HT1080 (cell line): ENCODE measurements around the gene TCF19. TPM values are rescaled to one million over a fixed set of nuclear protein-coding genes. Genes with fewer than 3 reads are reported as not detected.
"Not testable (repeated sequence)": the region's sequence is repeated elsewhere in the genome, so short reads cannot be mapped to it uniquely, and the experiment has no call there.

Source experiments
- DNase-seq: peaks from one replicate; pipeline ENCODE4 v3.0.0-alpha.2; 2015; ENCODE audit warnings: low read depth
- total RNA-seq: library from RNA; depleted of rRNA; stranded (reverse); fragments of >200 nt; shearing (Covaris generic); gene quantifications from 2 replicates; pipeline ENCODE4 v1.2.3, GENCODE V29; 2014

Gene TCF19
- total RNA-seq, 1 experiment from 2014 or later = 101 TPM

DNA sequence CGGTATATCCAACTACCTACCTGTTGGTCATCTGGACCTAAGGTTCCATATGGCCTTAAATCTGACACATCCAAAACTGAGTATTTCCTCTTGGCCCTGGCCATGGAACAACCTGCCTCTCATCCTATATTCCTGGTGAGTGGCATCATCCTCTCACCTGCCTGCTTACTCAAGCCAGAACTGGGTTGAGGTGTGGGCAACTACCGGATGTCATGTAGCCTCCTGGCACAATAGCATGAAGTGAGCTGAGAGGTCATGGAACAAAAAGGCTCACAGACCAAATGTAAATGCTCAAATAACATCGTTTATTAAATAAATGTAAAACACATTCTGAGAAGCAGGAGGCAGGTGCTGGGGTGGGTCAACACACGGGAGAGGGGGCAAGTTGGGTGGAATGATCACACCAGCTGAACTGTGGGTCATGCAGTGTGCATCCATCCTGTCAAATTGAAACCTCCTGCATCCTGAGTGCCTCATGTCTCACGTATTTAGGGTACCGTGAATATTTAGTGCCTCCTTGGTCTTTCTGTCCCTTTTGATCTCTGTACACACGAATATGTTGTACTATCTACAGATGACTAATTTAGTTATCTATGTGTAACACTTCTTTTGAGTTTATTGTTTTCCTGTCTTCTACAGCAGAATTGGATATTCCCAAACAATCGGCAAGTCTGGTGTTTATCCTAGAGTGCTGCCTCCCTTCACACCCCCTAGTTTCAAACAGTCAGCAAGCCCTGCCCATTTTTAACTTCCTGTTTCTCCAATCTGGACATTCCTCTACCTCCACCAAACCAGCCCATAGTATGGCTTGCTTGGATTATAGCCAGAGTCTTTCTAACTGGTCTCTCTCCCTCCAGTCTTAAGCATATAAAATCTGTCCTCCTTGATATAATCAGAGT, 20.0 kb downstream of the TCF19 start:
- DNase-seq = no peak

DNA sequence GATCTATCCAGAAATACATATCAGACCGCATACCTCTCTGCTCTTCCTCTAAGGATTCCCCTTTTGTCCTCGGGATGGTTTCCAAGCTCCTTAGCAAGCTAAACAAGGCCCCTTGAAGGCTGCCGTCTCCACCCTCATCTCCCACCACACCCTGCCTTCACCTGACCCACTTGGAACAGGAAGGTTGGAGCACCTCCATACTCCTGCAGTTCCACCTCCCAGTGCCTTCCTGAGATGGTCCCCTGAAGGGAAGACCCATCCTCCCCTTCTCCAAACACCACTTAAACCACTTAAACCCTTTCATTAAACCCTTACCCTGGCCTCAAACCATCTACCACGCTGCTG, 20.6 kb downstream of the TCF19 start:
- DNase-seq = no peak

DNA sequence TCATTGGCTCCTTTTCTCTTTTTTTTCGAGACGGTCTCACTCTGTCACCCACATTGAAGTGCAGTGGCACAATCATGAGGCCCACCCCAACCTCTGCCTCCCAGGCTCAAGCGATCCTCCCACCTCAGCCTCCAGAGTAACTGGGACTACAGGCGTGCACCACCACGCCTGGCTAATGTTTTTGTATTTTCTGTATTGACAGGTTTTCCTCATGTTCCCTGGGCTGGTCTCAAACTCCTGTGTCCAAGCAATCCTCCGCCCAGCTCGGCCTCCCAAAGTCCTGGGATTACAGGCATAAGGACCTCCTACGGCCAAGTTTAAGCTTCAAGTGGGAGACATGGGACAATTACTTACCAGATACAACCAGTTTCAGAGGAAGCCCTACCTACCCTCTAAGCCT, 21.5 kb downstream of the TCF19 start:
- no peak for DNase-seq

DNA sequence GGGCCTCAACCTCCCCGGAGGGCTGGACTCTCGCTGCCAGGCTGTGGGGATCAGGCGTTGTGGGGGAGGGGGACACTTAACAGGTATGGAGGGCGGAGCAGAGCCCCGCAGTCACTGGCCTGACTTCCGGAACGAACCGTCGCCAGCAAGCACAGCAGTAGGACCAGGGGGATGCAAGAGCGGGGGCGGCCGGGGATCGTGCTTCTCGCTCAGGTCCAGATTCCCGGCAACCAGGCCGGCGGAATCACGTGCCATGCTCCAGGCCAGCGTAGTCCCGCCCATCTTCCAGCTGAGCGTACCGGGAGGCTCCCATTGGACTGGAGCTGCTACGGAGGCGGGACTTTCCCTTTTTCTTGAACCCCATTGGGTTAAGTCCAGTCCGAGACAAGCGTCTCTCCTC, 22.1 kb downstream of the TCF19 start:
- peak; percentile 92 for DNase-seq

DNA sequence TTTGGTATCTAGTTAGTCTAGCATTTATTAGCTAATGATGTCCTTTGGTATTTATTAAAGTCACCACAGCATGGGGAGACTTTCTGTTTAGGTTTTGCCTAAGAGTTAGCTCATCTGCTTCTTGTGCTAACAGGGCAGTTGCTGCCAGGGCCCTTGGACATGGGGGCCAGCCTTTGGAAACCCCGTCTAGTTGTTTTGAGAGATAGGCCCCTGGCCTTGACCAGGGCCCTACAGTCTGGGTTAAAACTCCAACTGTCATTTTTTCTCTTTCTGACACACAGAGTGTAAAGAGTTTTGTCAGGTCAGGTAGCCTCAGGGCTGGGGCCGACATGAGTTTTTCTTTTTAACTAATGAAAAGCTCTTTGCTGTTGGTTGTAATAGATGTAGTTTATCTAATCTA, 24.9 kb downstream of the TCF19 start:
- DNase-seq = not testable (repeated sequence)

DNA sequence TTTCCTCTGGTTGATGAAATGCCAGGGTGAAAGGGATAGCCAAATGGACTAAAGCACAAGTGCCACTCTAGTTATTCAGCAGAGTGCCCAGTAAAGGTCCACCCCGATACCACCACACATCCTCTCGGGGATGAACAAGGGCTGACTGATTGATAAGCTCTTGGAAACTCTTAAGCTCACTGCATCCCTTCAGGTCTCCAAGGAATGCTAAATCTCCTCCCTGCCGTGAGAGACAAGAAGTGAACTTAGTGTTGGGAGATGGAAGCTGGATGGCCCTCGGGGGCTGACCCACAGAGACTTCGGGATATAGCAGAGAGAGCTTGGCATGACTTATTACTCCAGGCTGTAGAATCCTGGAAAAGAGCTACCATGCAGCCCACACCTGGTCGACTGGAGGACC, 25.5 kb downstream of the TCF19 start:
- not testable (repeated sequence) for DNase-seq

DNA sequence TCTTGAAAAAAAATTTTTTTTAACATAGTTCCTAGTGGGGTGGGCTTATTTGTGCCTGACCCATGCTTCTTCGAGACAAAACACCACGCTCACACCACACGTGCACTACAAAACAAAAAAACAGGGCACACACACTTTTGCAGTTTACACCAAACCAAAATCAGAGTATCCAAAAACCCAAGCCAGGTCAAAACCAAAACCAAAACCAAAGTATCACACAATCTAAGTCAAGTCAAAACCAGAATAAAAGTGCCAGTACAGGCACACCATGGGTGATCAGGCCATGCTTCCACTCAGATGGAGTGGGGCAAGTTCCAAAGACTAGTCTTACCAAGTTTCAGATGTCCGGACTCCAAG, 27.3 kb downstream of the TCF19 start:
- not testable (repeated sequence) for DNase-seq

DNA sequence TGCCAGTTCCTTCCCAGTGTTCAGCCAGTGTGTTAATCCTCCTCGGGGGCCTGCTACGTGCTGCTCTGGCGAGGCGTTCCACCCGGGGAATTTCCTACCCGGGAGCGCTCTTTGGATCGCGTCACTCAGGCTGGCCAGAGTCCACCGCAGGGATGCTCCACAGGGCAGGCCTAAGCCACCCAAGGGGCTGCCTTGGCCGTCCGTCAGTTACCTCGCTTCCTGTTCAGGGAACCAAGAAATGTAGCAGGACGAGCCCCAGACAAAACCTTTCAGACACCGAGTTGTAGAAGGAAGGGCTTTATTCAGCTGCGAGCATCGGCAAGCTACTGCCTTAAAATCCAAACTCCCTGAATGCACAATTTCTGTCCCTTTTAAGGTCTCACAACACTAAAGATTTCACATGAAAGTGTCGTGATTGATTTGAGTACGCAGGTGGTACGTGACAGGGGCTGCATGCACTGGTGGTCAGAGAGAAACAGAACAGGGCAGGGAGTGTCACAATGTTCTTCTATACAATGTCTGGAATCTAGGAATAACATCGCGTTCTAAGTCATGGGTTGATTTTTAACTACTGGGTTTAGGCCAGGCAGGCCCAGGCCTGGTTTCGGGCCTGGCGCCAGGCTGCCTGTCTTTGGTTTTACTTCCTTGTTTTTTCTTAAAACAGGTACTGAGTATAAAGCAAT, 27.8 kb downstream of the TCF19 start:
- DNase-seq = no peak

DNA sequence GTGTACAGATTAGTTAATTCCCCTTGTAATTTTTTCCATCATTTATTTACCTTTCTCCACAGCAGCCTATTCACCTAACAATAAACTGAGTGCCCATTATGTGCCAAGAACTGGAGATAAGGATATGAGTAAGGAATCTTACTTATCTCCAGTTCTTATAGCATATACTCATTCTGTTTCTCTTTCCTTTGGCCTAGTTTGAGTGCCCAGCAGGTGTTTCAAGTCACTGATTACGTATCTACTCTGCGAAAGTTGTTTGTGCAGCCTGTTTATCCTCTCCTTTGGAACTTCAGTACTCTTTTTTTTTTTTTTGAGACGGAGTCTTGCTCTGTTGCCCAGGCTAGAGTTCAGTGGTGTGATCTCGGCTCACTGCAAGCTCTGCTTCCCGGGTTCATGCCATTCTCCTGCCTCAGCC, 29.4 kb downstream of the TCF19 start:
- DNase-seq = no peak

DNA sequence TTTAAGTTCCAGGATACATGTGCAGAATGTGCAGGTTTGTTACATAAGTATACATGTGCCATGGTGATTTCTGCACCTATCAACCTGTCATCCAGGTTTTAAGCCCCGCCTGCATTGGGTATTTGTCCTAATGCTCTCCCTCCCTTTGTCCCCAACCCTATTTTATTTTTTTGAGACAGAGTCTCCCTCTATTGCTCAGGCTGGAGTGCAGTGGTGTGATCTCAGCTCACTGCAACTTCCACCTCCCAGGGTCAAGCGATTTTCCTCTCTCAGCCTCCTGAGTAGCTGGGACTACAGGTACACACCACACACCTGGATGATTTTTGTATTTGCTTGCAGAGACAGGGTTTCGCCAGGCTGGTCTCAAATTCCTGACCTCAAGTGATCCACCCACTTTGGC, 30.8 kb downstream of the TCF19 start:
- not testable (repeated sequence) for DNase-seq

DNA sequence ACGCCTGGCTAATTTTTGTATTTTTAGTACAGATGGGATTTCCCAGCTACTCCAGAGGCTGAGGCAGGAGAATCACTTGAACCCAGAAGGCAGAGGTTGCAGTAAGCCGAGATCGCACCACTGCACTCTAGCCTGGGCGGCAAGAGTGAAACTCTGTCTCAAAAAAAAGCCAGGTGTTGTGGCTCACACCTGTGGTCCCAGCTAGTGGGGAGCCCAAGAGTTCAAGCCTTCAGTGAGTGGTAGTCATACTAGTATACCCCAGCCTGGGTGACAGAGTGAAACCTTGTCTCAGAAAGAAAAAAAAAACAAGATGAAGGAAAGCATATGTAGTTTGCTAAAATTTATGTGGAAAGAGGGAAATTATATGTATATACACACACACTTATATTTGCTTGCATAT, 32.1 kb downstream of the TCF19 start:
- DNase-seq = no peak

DNA sequence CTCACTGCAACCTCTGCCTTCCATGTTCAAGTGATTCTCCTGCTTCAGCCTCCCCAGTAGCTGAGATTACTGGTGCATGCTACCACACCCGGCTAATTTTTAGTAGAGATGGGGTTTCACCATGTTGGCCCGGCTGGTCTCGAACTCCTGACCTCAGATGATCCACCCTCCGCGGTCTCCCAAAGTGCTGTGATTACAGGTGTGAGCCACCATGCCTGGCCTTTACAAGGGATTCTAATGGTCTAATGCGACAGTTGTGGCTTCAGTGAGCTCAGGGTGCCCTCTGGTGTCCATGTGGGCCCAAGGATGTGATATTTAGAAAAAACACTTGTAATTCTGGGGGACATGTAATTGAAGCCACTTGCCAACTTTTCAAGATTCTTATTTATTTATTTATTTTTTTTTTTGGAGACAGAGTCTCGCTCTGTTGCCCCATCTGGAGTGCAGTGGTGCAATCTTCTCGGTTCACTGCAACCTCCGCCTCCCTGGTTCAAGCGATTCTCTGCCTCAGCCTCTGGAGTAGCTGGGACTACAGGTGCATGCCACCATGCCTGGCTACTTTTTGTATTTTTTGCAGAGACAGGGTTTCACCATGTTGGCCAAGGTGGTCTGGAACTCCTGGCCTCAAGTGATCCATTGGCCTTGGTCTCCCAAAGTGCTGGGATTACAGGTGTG, 34.2 kb downstream of the TCF19 start:
- peak; percentile 71 for DNase-seq

DNA sequence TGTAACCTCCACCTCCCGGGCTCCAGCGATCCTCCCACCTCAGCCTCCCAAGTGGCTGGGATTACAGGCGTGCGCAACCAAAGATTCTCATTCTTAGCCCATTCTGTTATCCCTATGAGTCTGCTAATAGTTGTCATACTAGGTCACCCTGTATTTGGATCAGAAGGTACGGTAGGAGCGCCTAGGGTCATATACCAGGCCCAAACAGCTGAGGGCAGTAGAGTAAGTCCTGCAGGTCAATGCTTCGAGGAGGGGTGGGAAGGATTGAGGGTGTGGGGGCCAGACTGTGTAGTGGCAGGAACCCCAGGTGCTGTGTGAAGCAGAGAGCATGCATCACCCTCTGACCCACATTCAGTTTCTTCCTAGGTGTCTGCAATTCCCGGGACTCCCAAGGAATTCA, 34.8 kb downstream of the TCF19 start:
- DNase-seq = no peak

DNA sequence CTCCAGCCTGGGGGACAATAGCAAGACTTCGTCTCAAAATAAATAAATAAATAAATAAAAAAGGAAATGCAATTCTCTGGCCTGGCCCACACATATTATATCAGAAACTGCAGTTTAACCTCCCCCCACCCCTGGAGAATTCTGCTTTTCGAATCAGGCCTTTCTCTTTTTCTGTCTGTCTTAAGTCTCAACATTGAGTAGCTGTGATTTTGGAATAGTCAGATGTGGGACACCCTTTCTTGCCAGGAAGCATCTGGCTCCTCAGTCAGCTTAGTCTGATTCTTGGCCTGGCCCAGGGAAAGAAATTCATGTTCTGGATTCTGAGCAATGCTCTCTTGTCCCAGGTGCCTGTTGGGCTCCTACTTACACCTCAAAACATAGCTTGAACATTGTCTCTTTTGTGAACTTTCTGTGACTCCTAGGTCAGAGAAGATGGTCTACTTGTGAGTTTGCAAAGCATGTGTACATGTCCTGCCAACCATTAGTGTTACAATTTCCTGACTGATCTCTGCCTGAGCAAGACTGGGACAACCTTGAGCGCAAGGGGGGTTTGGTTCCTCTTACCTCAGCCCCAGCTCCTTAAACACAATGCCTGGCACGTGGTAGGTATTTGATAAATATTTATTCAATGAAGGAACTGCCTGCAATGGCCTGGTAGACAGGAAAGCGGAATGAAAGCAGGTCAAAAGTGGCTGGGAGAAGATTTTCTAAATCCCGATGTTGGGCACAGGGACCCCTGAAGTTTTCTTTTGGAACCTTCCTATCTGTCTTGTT, 35.9 kb downstream of the TCF19 start:
- no peak for DNase-seq

DNA sequence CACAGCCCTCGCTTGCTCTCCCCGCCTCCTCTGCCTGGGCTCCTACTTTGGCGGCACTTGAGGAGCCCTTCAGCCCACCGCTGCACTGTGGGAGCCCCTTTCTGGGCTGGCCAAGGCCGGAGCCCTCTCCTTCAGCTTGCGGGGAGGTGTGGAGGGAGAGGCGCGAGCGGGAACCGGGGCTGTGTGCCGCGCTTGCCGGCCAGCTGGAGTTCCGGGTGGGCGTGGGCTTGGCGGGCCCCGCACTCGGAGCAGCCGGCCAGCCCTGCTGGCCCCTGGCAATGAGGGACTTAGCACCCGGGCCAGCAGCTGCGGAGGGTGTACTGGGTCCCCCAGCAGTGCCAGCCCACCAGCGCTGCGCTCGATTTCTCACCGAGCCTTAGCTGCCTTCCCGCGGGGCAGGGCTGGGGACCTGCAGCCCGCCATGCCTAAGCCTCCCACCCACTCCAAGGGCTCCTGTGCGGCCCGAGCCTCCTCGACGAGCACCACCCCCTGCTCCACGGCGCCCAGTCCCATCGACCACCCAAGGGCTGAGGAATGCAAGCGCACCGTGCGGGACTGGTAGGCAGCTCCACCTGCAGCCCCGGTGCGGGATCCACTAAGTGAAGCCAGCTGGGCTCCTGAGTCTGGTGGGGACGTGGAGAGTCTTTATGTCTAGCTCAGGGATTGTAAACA, 37.1 kb downstream of the TCF19 start:
- DNase-seq = not testable (repeated sequence)

DNA sequence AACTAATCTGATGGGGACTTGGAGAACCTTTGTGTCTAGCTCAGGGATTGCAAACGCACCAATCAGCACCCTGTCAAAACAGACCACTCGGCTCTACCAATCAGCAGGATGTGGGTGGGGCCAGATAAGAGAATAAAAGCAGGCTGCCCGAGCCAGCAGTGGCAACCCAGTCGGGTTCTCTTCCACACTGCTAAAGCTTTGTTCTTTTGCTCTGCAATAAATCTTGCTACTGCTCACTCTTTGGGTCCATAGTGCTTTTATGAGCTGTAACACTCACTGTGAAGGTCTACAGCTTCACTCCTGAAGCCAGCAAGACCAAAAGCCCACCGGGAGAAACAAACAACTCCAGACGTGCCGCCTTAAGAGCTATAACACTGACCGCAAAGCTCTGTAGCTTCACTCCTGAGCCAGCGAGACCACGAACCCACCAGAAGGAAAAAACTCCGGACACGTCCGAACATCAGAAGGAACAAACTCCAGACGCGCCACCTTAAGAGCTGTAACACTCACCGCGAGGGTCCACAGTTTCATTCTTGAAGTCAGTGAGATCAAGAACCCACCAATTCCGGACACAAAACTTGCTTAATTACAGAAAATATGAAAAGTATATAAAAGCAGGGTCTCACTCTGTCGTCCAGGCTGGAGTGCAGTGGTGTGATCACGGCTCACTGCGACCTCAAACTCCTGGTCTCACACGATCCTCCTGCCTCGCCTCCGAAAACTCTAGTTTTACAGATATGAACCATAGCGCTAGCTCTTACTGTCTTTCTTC, 38.0 kb downstream of the TCF19 start:
- peak; percentile 25 for DNase-seq

DNA sequence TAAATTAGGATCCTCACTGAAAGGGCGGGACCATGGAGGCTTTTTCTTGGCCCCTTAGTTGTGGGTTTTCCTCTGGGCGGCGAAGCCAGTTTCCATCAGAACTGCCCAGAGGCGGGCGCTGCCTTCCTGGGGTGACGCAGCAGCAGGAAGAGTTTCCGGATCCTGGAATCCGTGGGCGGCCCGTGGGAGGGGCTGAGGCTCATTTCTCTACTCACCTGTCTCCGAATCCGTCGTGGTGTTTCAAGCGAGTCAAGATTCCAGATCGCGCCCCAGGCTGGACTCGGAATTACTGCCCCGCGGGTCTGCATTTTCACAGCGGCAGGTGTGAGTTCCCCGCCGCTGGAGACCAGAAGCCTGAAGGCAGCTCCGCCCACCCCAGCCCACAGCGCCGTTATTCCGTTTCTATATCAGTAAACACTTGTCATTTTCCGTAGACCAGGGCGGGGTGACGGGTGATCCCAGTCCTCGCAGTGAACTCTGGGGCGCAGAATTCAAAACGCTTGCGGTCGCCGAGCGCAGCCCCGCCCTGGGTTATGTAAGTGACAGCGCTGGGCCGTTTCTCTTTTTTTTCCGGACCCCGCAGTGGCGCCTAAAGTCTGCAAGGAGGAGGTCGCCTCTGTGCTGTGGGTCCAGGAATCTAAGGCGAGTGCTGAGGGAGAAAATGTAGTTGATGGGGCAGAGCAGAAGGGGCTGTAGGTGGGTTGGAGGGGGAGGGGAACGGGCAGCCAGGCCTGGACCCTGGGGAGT, 39.3 kb downstream of the TCF19 start:
- peak; percentile 88 for DNase-seq

DNA sequence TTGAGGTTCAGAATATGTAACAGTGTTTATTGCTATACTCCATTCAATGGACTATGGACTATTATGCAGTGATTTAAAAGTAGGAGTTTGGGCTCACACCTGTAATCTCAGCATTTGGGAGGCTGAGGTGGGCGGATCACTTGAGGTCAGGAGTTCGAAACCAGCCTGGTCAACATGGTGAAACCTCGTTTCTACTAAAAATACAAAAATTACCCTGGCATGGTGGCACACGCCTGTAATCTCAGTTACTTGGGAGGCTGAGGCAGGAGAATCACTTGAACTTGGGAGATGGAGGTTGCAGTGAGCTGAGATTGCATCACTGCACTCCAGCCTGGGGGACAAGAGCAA, 40.7 kb downstream of the TCF19 start:
- not testable (repeated sequence) for DNase-seq
